H9 (cell line): ENCODE measurements around the gene KANK2. TPM values are rescaled to one million over a fixed set of nuclear protein-coding genes. Genes with fewer than 3 reads are reported as not detected.

Experiments used
- DNase-seq: peaks from one replicate; pipeline ENCODE4 v3.0.0-alpha.2; 2017
- H2AFZ ChIP-seq: one replicate; pipeline ENCODE4 v1.6.1; 2013; ENCODE audit warnings: mild to moderate bottlenecking, low read length, control low read depth, moderate library complexity
- H2AK5ac ChIP-seq: 2 replicates; pipeline ENCODE4 v1.6.1; 2013; ENCODE audit warnings: low read length, control low read depth, mixed read lengths; ENCODE audit not compliant: insufficient read length
- H2BK120ac ChIP-seq: one replicate; pipeline ENCODE4 v1.6.1; 2013; ENCODE audit warnings: low read depth, mild to moderate bottlenecking, low read length, control low read depth, inconsistent platforms; ENCODE audit not compliant: poor library complexity, severe bottlenecking
- H2BK12ac ChIP-seq: 2 replicates; pipeline ENCODE4 v1.6.1; 2013; ENCODE audit warnings: low read length, control low read depth, mixed read lengths, low read depth; ENCODE audit not compliant: insufficient read length
- H2BK15ac ChIP-seq: 2 replicates; pipeline ENCODE4 v1.6.1; 2013; ENCODE audit warnings: low read depth, low read length, control low read depth
- H2BK20ac ChIP-seq: one replicate; pipeline ENCODE4 v1.6.1; 2013; ENCODE audit warnings: low read depth, mild to moderate bottlenecking, low read length, control low read depth, inconsistent platforms; ENCODE audit not compliant: poor library complexity, severe bottlenecking
- H2BK5ac ChIP-seq: 2 replicates; pipeline ENCODE4 v1.6.1; 2013; ENCODE audit warnings: low read length, control low read depth, mixed read lengths; ENCODE audit not compliant: insufficient read length
- H3K14ac ChIP-seq: 2 replicates; pipeline ENCODE4 v1.6.1; 2013; ENCODE audit warnings: low read length, control low read depth; ENCODE audit not compliant: insufficient read depth
- H3K18ac ChIP-seq: 2 replicates; pipeline ENCODE4 v1.6.1; 2013; ENCODE audit warnings: low read depth, mild to moderate bottlenecking, mixed read lengths, low read length, control low read depth; ENCODE audit not compliant: insufficient read length
- H3K23ac ChIP-seq: 2 replicates; pipeline ENCODE4 v1.6.1; 2013; ENCODE audit warnings: low read length, control low read depth, mixed read lengths, low read depth; ENCODE audit not compliant: insufficient read length
- H3K23me2 ChIP-seq: 2 replicates; pipeline ENCODE4 v1.6.1; 2013; ENCODE audit warnings: low read depth, mild to moderate bottlenecking, mixed read lengths, low read length, control low read depth; ENCODE audit not compliant: insufficient read length, poor library complexity, severe bottlenecking
- H3K27ac ChIP-seq: 2 replicates; pipeline ENCODE4 v1.5.1; 2013; ENCODE audit warnings: low read length, control low read depth, mixed read lengths, low read depth; ENCODE audit not compliant: insufficient read length
- H3K27me3 ChIP-seq: 2 replicates; pipeline ENCODE4 v1.6.1; 2013; ENCODE audit warnings: low read length, control low read depth, inconsistent platforms; ENCODE audit not compliant: insufficient read depth
- H3K4ac ChIP-seq: 2 replicates; pipeline ENCODE4 v1.6.1; 2013; ENCODE audit warnings: low read depth, mild to moderate bottlenecking, control low read depth, inconsistent platforms, low read length, moderate library complexity
- H3K4me1 ChIP-seq: 2 replicates; pipeline ENCODE4 v1.6.1; 2013; ENCODE audit warnings: low read length, control low read depth, inconsistent platforms; ENCODE audit not compliant: insufficient read depth
- H3K4me2 ChIP-seq: 2 replicates; pipeline ENCODE4 v1.6.1; 2013; ENCODE audit warnings: low read length, control low read depth, mixed read lengths; ENCODE audit not compliant: insufficient read length, insufficient read depth
- H3K56ac ChIP-seq: 2 replicates; pipeline ENCODE4 v1.6.1; 2013; ENCODE audit warnings: low read depth, mild to moderate bottlenecking, mixed read lengths, low read length, control low read depth; ENCODE audit not compliant: insufficient read length
- H3K79me1 ChIP-seq: 2 replicates; pipeline ENCODE4 v1.6.1; 2013; ENCODE audit warnings: low read depth, mild to moderate bottlenecking, moderate library complexity, low read length, control low read depth, inconsistent platforms; ENCODE audit not compliant: insufficient read depth, poor library complexity, severe bottlenecking
- H3K79me2 ChIP-seq: 2 replicates; pipeline ENCODE4 v1.6.1; 2013; ENCODE audit warnings: low read length, control low read depth, inconsistent platforms; ENCODE audit not compliant: insufficient read depth
- H3K9ac ChIP-seq: 2 replicates; pipeline ENCODE4 v1.6.1; 2013; ENCODE audit warnings: low read length, control low read depth, mixed read lengths; ENCODE audit not compliant: insufficient read length; ENCODE audit errors: extremely low read depth
- H3K9me3 ChIP-seq: one replicate; pipeline ENCODE4 v1.6.1; 2013; ENCODE audit warnings: low read depth, low read length, inconsistent platforms; ENCODE audit not compliant: control insufficient read depth
- H3T11ph ChIP-seq: one replicate; pipeline ENCODE4 v1.6.1; 2013; ENCODE audit warnings: mild to moderate bottlenecking, low read length, control low read depth, inconsistent platforms
- H4K20me1 ChIP-seq: one replicate; pipeline ENCODE4 v1.6.1; 2013; ENCODE audit not compliant: control insufficient read depth, insufficient read length, insufficient read depth
- H4K5ac ChIP-seq: 2 replicates; pipeline ENCODE4 v1.6.1; 2013; ENCODE audit warnings: low read depth, mild to moderate bottlenecking, mixed read lengths, low read length, control low read depth; ENCODE audit not compliant: insufficient read length
- H4K8ac ChIP-seq: replicated peaks from 2 replicates; pipeline ENCODE4 v1.6.1; 2013; ENCODE audit warnings: low read length, control low read depth, mixed read lengths, low read depth; ENCODE audit not compliant: insufficient read length
- H4K91ac ChIP-seq: 2 replicates; pipeline ENCODE4 v1.6.1; 2013; ENCODE audit warnings: low read depth, mild to moderate bottlenecking, moderate library complexity, mixed read lengths, low read length, control low read depth; ENCODE audit not compliant: insufficient read length
- H3K27ac Mint-ChIP-seq, 3 experiments: 2 replicates in 2 of 3; 3 replicates in 1 of 3; pipeline ENCODE4 v1.8.0; 2020 to 2021; ENCODE audit warnings: mixed read lengths in 3 of 3, mild to moderate bottlenecking in 1 of 3, moderate library complexity in 1 of 3
- H3K27me3 Mint-ChIP-seq: 2 replicates; pipeline ENCODE4 v1.8.0; 2021; ENCODE audit warnings: low read depth, mild to moderate bottlenecking, moderate library complexity, mixed read lengths
- H3K36me3 Mint-ChIP-seq, 3 experiments: 2 replicates in 2 of 3; 3 replicates in 1 of 3; pipeline ENCODE4 v1.8.0; 2020 to 2021; ENCODE audit warnings: low read depth in 3 of 3, mixed read lengths in 3 of 3; ENCODE audit not compliant: insufficient read depth in 1 of 3
- H3K4me1 Mint-ChIP-seq, 2 experiments: 2 replicates each; pipeline ENCODE4 v1.8.0; 2020; ENCODE audit warnings: mixed read lengths in 2 of 2
- H3K4me3 Mint-ChIP-seq, 2 experiments: 2 replicates in 1 of 2; 3 replicates in 1 of 2; pipeline ENCODE4 v1.8.0; 2020 to 2021; ENCODE audit warnings: mild to moderate bottlenecking in 2 of 2, mixed read lengths in 2 of 2, moderate library complexity in 1 of 2
- H3K9me3 Mint-ChIP-seq, 2 experiments: 2 replicates in 1 of 2; 3 replicates in 1 of 2; pipeline ENCODE4 v1.8.0; 2020; ENCODE audit warnings: mild to moderate bottlenecking in 2 of 2, mixed read lengths in 2 of 2, moderate library complexity in 1 of 2
- CTCF ChIP-seq: fragments of 200-600 bp; sonication (generic); conservative IDR thresholded peaks from 3 replicates; pipeline ENCODE4 v1.8.0; 2021; ENCODE audit warnings: antibody characterized with exemption, mild to moderate bottlenecking
- WGBS: extraction: QIAGEN DNeasy Blood & Tissue Kit; methylation state at CpG from one replicate; pipeline ENCODE4 v1.1.7; 2013; ENCODE audit warnings: missing lambda C conversion rate, low lambda C conversion rate, mixed read lengths; ENCODE audit not compliant: insufficient read length; ENCODE audit errors: extremely low coverage; 5-methylcytosine and 5-hydroxymethylcytosine counted together
- total RNA-seq: library from RNA; stranded (reverse); gene quantifications from 2 replicates; pipeline ENCODE4 v1.2.1, GENCODE V29; 2021

Gene KANK2
- total RNA-seq, 1 experiment from 2014 or later: 42.0 TPM

- Histone ChIP-seq H2BK12ac (no peak overlapping the region), H4K20me1 (no peaks in the 10 kb centered on the region), H3K23me2 (no peaks in the 10 kb centered on the region), H3K27me3 (no peaks in the 10 kb centered on the region), H3K9ac (no peak overlapping the region), H3K4me1 (no peaks in the 10 kb centered on the region), H4K8ac (no peak overlapping the region), H4K5ac (no peak overlapping the region), H3K23ac (no peak overlapping the region), H3K14ac (no peak overlapping the region; the same call in 1 of the 2 replicates), H2AK5ac (no peak overlapping the region), H3K56ac (no peak overlapping the region), H3K9me3 (no peaks in the 10 kb centered on the region), H3K18ac (no peak overlapping the region), H3K27ac (no peak overlapping the region), H3K4me2 (no peak overlapping the region), H3K79me2 (no peaks in the 10 kb centered on the region), H2BK15ac (no peak overlapping the region), H3K79me1 (no peaks in the 10 kb centered on the region), H4K91ac (no peak overlapping the region), H2AFZ (no peak overlapping the region), H2BK120ac (no peak overlapping the region), H2BK20ac (no peak overlapping the region), H3T11ph (no peak overlapping the region), H2BK5ac (no peak overlapping the region), H3K4ac (no peak overlapping the region)
- no CpG with 5 or more reads among the region's 31 CpGs for WGBS
- DNase-seq: no peak
- H3K4me1 Mint-ChIP-seq: no peaks in the 10 kb centered on the region
- TF ChIP-seq CTCF: no peak
- H3K36me3 Mint-ChIP-seq: peaks cover 17 to 61% (median 58%) of the 10 kb centered on the region in 3 experiments
- peak overlapping the region in 1 of 3 experiments; percentile 85; a peak in 1 of 7 replicates for H3K27ac Mint-ChIP-seq
- no peaks in the 10 kb centered on the region for H3K27me3 Mint-ChIP-seq
- no peaks in the 10 kb centered on the region for H3K9me3 Mint-ChIP-seq
- H3K4me3 Mint-ChIP-seq: no peak overlapping the region; a peak in 1 of 5 replicates
Measured at GRCh38 chr19:11169896-11170678, 27.3 kb downstream of the KANK2 start.
